Measurements from ENCODE around the gene IP6K2.

IP6K2 gene

DNA sequence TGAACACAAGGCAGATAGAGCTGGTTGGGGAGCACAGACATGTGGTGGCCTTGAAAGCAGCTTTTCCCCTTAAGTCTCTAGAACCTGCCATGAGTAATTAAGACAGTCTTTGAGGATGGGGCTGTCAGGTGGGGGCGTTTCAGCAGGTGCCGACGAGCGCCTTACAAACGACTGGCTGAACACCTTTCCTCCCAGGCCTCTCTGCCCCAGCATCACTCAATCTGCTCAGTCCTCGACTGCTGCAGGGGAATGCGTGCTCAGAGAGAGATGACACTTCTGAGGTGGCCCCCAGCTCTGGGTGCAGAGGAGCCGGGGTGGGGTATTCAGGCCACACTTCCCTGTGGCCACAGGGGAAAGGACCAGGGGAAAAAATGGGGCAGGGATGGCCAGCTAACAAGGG, 23.2 kb downstream of the IP6K2 start:
- H3K4me3 ChIP-seq (ENCODE audit: low read depth, low read length), result no peak overlapping the region
- TF ChIP-seq, protein P1, sequence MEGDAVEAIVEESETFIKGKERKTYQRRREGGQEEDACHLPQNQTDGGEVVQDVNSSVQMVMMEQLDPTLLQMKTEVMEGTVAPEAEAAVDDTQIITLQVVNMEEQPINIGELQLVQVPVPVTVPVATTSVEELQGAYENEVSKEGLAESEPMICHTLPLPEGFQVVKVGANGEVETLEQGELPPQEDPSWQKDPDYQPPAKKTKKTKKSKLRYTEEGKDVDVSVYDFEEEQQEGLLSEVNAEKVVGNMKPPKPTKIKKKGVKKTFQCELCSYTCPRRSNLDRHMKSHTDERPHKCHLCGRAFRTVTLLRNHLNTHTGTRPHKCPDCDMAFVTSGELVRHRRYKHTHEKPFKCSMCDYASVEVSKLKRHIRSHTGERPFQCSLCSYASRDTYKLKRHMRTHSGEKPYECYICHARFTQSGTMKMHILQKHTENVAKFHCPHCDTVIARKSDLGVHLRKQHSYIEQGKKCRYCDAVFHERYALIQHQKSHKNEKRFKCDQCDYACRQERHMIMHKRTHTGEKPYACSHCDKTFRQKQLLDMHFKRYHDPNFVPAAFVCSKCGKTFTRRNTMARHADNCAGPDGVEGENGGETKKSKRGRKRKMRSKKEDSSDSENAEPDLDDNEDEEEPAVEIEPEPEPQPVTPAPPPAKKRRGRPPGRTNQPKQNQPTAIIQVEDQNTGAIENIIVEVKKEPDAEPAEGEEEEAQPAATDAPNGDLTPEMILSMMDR (IDR thresholded peaks at IDR 0.05; ENCODE audit: low read depth, low read length), result no peak

DNA sequence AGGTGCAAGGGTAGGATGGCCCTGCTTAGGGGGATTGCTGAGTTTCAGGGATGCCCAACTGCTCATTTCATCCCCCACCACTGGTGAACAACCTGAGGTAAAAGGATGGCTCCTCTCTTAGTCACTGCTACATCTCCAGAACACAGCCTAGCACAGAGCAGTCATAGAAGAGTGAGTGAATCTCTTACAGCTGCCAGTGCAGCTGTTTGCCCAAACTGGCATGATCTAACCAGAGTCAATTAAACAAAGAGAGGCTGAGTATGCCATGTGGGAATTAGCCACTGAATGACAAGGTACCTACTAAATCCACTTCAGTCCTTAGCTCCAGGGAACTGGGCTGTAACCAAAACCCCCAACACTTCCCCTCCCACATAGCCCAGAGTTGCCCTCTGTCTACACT, 24.5 kb downstream of the IP6K2 start:
- no peak overlapping the region for H3K4me3 ChIP-seq (ENCODE audit: low read depth, low read length)
- TF ChIP-seq, protein P1 (IDR thresholded peaks at IDR 0.05; ENCODE audit: low read depth, low read length), result no peak

DNA sequence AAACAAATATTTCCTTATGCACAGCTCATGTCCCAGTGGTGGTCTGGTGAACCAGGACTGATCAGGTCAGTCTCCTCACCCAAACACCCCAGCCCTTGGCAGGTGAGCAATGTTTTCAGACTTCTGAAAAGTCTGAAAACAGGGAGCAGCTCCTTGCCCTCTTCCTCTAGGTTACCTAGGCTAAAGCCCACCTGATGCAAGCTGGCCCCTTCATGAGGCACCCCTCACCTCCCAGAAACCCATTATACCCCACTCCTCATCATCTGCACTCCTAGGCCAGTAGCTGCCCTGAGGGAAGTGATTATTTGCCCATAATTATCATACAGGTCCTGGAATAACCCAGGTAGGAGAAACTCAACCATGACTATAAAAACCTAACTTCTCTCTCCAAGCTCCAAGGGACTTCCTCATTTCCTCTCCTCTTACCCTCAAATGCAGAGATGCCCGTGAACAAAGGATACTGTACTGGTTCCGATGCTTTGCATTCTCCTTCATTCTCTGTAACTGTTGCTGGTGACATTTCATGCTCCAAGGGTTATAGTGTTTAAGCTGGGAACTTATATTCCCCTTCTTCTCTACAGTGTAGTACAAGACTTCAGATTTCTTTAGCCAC, 26.1 kb downstream of the IP6K2 start:
- H3K4me3 ChIP-seq (ENCODE audit: low read depth, low read length), result no peak overlapping the region
- TF ChIP-seq, protein P1 (IDR thresholded peaks at IDR 0.05; ENCODE audit: low read depth, low read length), result no peak

DNA sequence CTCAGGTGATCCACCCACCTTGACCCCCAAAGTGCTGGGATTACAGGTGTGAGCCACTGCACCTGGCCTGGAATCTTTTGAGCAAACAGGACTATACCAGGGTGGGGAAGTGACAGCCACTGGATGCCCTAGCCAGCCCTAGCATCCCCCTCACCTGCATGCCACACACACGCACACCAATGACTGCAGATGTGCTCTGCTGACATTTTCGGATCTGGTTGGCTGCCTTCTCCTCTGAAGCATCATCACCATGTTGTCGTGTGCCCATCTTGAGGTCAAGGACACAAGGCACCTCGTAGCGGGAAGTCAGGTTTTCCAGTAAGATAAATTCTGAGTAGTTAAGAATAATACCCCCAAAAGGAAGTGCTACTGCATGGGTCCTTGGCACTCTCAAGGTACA, 27.6 kb downstream of the IP6K2 start:
- no peak overlapping the region for H3K4me3 ChIP-seq (ENCODE audit: low read depth, low read length)
- TF ChIP-seq, protein P1 (IDR thresholded peaks at IDR 0.05; ENCODE audit: low read depth, low read length), result no peak

DNA sequence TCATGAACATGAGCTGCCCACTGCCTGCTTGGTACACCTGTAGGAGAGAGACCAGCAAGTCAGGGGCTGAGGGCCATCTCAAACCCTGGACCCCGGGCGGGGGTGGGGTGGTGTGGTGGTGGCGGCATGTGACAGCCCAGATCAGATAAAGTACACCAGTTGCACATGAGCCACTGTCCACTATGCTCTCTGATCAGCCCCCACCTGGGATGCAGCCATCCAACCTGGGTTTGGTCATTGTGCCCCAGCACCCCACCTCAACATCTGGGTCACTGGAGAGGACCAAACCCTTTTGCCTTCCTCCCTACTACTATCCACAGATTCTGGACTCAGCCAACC, 28.3 kb downstream of the IP6K2 start:
- no peak overlapping the region for H3K4me3 ChIP-seq (ENCODE audit: low read depth, low read length)
- TF ChIP-seq, protein P1 (IDR thresholded peaks at IDR 0.05; ENCODE audit: low read depth, low read length), result no peak

DNA sequence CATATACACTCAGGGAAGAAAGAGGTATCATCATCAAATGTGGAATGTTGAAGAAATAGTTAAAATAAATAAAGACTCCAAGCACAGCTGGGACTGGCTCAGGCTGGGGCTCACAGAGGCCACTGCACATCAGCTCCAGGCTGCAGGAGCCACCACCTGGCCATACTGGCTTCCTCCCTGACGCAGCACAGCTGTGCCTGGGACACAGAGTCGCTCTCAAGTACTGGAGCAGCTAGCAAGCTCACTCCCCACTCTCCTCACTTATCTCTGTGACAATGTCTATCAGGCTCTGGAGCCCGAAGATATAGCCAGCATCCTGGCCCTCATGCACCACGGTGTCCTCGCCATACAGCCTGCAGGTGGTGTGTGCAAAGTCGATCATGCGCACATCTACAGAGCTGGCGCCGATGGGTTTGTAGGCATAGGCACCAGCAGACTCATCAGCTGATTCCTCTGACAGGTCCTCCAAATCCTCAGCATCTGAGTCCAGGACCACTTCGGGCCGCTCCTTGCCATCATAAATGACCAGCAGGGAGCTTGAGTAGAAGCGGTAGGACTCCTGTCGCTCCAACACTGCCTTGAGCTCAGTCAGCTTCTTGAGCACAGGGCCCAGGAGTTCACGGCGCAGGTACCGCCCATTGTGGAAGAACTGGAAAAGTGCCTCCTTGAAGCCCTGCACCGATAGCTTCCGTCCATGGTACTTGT, 28.8 kb downstream of the IP6K2 start:
- no peak overlapping the region for H3K4me3 ChIP-seq (ENCODE audit: low read depth, low read length)
- TF ChIP-seq, protein P1 (IDR thresholded peaks at IDR 0.05; ENCODE audit: low read depth, low read length), result no peak

DNA sequence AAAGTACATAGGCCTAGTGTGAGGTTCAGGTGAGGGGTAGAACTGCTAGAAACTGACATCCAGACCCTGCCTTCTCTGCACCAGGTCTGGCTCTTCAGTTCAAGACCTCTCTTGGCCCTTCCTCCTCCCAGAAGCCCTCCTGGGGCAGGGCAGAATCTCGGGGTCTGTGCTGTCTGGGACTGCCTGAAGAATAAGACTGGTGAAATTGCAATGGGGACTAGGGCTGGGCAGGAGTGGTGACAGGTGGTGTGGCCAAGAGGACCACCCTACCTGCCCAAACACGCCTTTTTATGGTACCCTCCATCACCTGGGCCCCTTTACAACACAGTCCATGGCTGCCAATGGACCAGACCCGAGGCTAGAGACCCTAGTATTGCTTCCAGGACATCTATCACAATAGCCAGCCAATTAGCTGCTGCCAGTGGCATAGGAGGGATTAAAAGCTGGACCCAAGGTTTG, 29.8 kb downstream of the IP6K2 start:
- TF ChIP-seq, protein P1 (IDR thresholded peaks at IDR 0.05; ENCODE audit: low read depth, low read length), result no peak

More for the DNA sequence above, 29.8 kb downstream of the IP6K2 start:
- no peak overlapping the region for H3K4me3 ChIP-seq (ENCODE audit: low read depth, low read length)

Measured in WI38 (cell line).